Activated T-cell treated with anti-CD3 and anti-CD28 coated beads, Interleukin-2, amount 50 U/mL, for 4 hours (primary cell): ENCODE data around the gene NAA80. TPM values are rescaled to one million over a fixed set of nuclear protein-coding genes. Genes with fewer than 3 reads are reported as not detected.

Experiments used
- ATAC-seq, 2 donors: fragments of 200-7000 bp; cut with Tn5 transposase; one replicate each; pipeline ENCODE4 v1.10.0; 2021
- DNase-seq: peaks from one replicate; pipeline ENCODE4 v3.0.0-alpha.2; 2020
- H3K27me3 Mint-ChIP-seq: one replicate; pipeline ENCODE4 v1.8.0; 2021; ENCODE audit warnings: low read depth, mixed read lengths
- H3K36me3 Mint-ChIP-seq: one replicate; pipeline ENCODE4 v1.8.0; 2022; ENCODE audit warnings: mixed read lengths; ENCODE audit not compliant: insufficient read depth
- H3K4me1 Mint-ChIP-seq: one replicate; pipeline ENCODE4 v1.8.0; 2021; ENCODE audit warnings: low read depth, mixed read lengths
- H3K4me3 Mint-ChIP-seq: one replicate; pipeline ENCODE4 v1.8.0; 2021; ENCODE audit warnings: mild to moderate bottlenecking, moderate library complexity, mixed read lengths
- H3K9me3 Mint-ChIP-seq: one replicate; pipeline ENCODE4 v1.8.0; 2021; ENCODE audit warnings: mixed read lengths
- total RNA-seq, 3 donors: library from RNA; stranded (reverse); gene quantifications; one replicate each; pipeline ENCODE4 v1.2.1, GENCODE V29; 2021

Gene NAA80, protein sequence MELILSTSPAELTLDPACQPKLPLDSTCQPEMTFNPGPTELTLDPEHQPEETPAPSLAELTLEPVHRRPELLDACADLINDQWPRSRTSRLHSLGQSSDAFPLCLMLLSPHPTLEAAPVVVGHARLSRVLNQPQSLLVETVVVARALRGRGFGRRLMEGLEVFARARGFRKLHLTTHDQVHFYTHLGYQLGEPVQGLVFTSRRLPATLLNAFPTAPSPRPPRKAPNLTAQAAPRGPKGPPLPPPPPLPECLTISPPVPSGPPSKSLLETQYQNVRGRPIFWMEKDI
- total RNA-seq, result 10 to 100 TPM; 17.5 to 21.7 (median 21.1) TPM

DNA sequence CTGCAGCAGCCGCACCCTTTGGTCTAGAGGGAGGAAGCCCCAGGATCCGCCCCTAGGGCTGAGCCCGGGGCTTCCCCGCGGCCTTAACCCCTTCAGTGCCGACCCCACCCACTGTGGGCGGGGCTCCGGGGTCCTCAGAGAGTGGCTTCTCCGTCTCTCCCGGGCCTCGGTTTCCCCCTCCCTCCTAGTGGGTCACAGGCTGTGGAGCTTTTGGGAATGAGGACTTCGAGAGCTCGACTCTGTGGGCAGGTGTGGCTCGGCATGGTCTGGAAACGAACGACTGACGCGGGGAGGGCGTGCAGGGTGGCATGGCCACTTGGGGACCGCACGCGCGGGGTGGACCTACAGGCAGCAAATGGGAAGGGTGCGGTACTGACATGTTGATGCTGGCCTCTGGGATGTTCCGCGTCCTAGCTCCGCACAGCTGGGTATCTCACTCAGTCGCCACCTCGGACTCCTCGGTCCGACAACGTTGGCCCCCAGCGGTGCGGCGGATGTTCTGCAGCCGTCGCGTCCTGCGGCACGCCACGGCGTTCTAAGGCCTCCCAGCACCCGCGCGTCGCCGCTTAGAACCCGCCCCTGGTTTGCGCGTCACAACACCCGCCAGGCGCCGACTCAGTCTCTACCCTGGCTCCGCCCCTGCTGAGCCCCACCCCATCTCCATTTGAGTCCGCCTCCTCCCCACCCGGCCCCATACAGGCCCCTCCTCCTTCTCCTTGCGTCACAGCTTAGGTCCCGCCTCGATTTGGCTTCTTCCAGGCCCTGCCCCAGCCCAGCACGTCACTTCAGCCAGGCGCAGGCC lies at the start of gene NAA80, which contains the start of gene HYAL3:
NAA80 (minus strand) TSS at position 570 of the 802 bp plus-strand sequence. CDS start 1,942 bp downstream, outside the sequence.
HYAL3 (minus strand) TSS at position 570 of the 802 bp plus-strand sequence. CDS start 3,803 bp downstream, outside the sequence.
- Mint-ChIP-seq H3K27me3 (no peaks in the 10 kb centered on the region), H3K4me1 (peaks cover 21% of the 10 kb centered on the region), H3K9me3 (no peaks in the 10 kb centered on the region), H3K4me3 (peak within 1 kb of the TSS; percentile 91), H3K36me3 (no peaks in the 10 kb centered on the region)
- ATAC-seq (peak; percentile 88 to 91), DNase-seq (peak; percentile 99)

DNA sequence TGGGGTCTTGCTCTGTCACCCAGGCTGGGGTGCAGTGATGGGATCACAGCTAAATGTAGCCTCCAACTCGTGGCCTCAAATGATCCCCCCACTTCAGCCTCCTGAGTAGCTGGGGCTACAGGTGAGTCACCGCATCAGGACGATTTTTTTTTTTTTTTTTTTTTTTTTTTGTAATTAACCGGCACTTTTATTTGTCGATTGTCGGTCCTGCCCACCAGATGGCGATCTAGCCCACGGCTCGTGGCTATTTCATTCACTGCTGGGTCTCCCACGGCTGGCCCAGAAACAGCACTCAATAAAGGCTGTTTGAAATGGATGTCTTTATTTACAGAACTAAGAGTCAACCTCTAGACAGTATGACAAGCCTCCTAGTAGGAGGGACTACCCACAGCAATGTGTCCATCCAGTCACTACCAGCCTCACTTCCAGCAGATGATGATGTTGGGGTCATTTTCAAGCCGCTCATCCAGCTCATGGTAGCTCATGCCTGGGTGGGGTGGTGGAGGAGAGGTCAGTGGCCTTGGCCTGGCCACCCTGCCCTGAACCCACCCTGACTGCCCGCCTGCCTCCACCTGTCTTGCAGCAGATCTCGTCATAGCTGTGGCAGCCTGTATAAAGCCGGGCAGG lies 48.1 kb upstream of the NAA80 start:
- H3K27me3 Mint-ChIP-seq, result no peaks in the 10 kb centered on the region
- DNase-seq (peak; percentile 72), ATAC-seq (no peak)
- H3K4me1 Mint-ChIP-seq, result peaks cover 54% of the 10 kb centered on the region
- H3K9me3 Mint-ChIP-seq, result no peaks in the 10 kb centered on the region
- no peak overlapping the region for H3K4me3 Mint-ChIP-seq
- peaks cover 18% of the 10 kb centered on the region for H3K36me3 Mint-ChIP-seq

DNA sequence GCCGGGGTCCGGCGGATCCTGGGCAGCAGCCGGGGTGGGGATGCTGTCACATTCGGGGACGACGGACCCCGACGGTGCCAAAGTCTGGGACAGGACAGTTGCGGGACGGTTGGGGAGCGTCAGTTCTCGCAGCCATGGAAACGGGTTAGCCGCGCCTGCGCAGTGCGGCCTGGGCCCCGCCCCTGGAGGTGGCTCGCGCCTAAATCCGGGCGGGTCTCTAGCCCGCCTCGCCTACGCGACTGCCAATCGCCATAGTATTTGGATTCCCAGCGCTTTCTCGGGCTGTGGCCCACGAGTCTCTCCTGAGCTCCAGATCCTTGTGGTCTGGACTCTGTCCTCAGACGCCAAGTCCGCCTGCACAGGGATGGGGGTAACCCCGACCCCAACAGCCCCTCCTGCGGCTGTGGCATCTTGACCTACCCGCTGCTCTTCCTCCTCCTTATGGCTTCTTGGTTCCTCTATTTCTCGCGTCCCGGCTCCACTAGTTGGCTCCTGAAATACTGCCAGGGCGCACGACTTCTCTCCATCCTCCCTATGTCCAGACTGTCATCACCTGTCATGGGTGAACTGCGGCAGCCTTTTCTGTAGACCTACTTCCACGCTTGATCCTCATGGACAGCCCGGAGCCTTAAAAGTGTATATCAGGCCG lies 46.5 kb upstream of the NAA80 start, which contains the start of gene ZMYND10:
ZMYND10 (minus strand) TSS at position 147 of the 649 bp plus-strand sequence. CDS start 153 bp downstream, outside the sequence.
- peak; percentile 66 for DNase-seq
- peak; percentile 22 to 31 for ATAC-seq
- H3K4me1 Mint-ChIP-seq, result peaks cover 52% of the 10 kb centered on the region
- H3K27me3 Mint-ChIP-seq, result no peaks in the 10 kb centered on the region
- H3K4me3 Mint-ChIP-seq, result peak within 1 kb of the TSS; percentile 40
- H3K9me3 Mint-ChIP-seq, result no peaks in the 10 kb centered on the region
- peaks cover 17% of the 10 kb centered on the region for H3K36me3 Mint-ChIP-seq

DNA sequence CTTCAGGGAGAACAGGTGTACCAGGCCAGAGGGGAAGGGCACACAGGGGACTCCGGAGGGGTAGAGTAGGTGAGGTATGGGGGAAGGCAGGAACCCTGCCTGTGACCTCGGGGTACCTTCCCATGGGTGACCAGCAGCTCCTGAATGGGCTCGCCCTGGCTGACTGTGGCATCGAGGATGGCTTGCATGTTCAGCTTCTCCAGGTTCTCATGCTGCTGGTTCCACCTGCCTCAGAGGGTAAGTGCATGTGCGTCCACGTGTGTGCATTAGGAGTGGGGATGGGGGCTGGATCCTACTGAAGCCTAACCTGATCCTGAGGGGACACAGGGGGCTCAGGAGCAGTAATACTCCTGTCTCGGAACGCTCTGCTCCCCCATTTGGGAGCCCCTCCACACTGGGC lies 45.8 kb upstream of the NAA80 start:
- Mint-ChIP-seq H3K4me1 (peaks cover 47% of the 10 kb centered on the region), H3K27me3 (no peaks in the 10 kb centered on the region), H3K9me3 (no peaks in the 10 kb centered on the region), H3K4me3 (no peak overlapping the region), H3K36me3 (peaks cover 14% of the 10 kb centered on the region)
- DNase-seq, result no peak
- no peak for ATAC-seq

DNA sequence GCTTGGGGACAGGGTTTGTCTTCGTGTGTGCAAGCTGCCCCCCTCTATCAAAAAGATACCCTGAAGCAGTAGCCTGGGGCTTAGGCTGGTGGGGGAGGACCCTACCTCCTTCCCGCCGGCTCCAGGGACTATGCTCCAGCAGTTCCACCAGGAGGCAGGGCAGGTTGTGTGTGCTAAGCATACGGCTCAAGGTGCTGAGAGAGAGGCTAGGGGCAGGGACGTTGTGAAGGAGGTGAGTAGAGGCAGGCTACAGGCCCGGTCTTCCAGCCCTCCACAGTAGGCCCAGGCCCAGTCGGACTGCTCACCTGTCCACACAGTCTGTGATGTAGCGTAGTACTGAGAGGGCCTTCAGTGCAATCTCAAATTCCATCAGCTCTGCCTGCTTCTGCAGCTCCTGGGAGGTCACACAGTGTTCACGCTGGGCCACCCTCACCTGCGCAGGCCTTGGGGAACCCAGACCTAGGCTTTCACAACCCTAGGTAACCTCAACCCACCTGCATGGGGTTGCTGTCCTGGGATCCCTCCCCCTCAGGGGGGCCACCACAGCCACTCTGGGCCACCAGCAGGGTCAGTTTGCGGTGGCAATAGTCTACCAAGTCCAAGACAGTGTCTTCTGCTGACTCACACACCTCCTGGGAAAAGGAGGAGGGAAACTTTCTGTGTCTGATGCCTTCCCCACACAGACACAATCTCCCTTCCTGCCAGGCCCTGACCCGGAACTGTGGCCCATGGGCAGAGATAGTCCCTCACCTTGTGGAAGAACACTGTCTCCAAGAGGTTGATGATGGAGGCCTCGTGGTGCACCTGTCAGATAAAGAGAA lies 43.8 kb upstream of the NAA80 start:
- Mint-ChIP-seq H3K4me1 (peaks cover 46% of the 10 kb centered on the region), H3K36me3 (peaks cover 7% of the 10 kb centered on the region), H3K27me3 (no peaks in the 10 kb centered on the region), H3K9me3 (no peaks in the 10 kb centered on the region), H3K4me3 (no peak overlapping the region)
- DNase-seq, result no peak
- ATAC-seq, result no peak

DNA sequence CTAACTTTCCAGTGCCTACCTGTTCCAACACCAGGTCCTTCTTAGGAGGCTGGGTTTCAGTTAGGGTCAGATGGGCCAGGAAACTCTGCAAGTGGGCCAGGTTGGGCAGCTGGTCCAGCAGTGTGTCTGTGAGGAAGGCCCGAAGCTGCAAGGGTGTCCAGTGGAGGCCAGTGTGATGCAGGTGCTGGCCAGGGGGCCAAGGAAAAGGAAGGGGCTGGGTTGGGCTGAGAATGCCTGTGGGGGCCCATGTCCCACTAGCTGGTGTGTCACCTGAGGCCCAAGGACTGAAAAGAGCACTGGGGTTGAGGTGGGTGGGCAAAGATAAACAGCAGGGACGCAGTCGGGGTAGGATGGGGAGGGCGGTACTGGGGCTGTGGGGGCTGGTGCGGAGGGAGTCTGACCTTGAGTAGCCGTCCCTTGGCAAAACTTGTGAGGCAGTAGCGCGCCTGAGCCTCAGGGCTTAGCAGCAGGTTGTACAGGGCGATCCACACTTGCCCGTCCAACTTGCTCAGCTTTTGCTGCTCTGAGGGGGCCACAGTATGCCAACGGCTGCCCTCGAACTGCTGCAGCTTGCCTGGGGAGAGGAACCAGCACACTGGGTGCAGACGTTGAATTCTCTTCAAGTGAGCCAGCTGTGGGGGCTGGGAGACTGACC lies 42.9 kb upstream of the NAA80 start:
- Mint-ChIP-seq H3K4me1 (peaks cover 41% of the 10 kb centered on the region), H3K9me3 (no peaks in the 10 kb centered on the region), H3K27me3 (no peaks in the 10 kb centered on the region), H3K4me3 (no peak overlapping the region), H3K36me3 (no peaks in the 10 kb centered on the region)
- DNase-seq, result no peak
- ATAC-seq, result no peak

DNA sequence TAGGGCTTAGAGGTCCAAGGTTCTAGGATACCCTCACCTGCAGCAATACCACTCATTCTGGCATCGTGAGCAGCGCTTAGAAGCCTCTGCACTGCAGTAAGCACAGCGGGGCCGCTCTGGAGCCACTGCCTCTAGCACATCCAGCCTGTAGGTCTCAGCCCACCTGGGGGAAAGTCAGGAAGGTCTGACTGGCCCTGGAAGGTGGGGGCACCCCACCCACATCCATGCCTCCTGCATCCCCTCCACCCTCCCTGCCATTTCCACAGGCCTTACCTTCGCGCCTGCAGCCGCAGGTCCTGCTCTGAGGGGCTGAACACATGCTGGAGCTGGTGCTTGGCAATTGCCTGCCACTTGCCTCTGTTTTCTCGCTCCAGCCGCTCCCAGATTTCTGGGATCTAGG lies 42.3 kb upstream of the NAA80 start:
- H3K4me1 Mint-ChIP-seq, result peaks cover 41% of the 10 kb centered on the region
- peaks cover 2% of the 10 kb centered on the region for H3K36me3 Mint-ChIP-seq
- DNase-seq (no peak), ATAC-seq (no peak)
- no peaks in the 10 kb centered on the region for H3K9me3 Mint-ChIP-seq
- peak overlapping the region; percentile 96 for H3K4me3 Mint-ChIP-seq
- no peaks in the 10 kb centered on the region for H3K27me3 Mint-ChIP-seq

DNA sequence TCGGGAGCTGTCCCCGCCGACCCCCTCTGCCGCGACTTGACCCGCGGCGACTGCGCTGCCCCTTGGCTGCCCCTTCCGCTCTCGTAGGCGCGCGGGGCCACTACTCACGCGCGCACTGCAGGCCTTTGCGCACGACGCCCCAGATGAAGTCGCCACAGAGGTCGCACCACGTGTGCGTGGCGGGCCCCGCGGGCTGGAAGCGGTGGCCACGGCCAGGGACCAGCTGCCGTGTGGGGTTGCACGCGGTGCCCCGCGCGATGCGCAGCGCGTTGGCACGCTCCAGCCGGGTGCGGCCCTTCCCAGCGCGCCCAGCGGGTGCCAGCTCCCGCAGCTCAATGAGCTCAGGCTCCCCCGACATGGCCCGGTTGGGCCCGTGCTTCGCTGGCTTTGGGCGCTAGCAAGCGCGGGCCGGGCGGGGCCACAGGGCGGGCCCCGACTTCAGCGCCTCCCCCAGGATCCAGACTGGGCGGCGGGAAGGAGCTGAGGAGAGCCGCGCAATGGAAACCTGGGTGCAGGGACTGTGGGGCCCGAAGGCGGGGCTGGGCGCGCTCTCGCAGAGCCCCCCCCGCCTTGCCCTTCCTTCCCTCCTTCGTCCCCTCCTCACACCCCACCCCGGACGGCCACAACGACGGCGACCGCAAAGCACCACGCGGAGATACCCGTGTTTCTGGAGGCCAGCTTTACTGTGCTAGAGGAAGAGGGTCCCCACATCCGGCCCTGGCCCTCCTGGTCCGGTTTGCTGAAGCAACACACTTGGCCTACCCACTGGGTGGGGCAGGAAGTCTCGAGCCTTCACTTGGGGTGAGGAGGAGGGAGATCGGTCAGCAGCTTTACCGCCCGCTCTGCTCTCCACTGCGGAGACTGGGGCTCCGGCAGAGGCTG lies 41.5 kb upstream of the NAA80 start, which contains the start of gene RASSF1:
RASSF1 (minus strand) TSS at position 389 of the 882 bp plus-strand sequence; CDS start at position 358, 31 bp downstream.
- peaks cover 42% of the 10 kb centered on the region for H3K4me1 Mint-ChIP-seq
- DNase-seq (peak; percentile 44), ATAC-seq (peak; percentile 19 to 24)
- peak within 1 kb of the TSS; percentile 96 for H3K4me3 Mint-ChIP-seq
- peaks cover 2% of the 10 kb centered on the region for H3K36me3 Mint-ChIP-seq
- no peaks in the 10 kb centered on the region for H3K27me3 Mint-ChIP-seq
- H3K9me3 Mint-ChIP-seq, result no peaks in the 10 kb centered on the region

DNA sequence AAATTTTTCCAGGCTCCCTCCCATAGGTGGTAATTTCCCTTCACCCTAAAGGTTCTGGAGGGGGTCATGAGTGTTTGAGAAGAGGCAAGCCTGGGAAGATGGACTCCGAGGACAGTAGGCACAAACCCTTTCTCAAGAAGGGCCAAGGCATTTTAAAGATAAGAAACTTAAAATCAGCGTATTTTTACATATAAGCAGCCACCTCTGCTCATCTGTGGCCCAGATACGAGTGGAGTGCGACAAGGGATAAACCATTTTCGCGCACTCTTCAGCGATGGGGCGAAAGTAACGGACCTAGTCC lies 40.9 kb upstream of the NAA80 start:
- Mint-ChIP-seq H3K36me3 (peaks cover 4% of the 10 kb centered on the region), H3K9me3 (no peaks in the 10 kb centered on the region), H3K4me1 (peaks cover 43% of the 10 kb centered on the region), H3K4me3 (peak overlapping the region; percentile 96), H3K27me3 (no peaks in the 10 kb centered on the region)
- DNase-seq (no peak), ATAC-seq (no peak)

DNA sequence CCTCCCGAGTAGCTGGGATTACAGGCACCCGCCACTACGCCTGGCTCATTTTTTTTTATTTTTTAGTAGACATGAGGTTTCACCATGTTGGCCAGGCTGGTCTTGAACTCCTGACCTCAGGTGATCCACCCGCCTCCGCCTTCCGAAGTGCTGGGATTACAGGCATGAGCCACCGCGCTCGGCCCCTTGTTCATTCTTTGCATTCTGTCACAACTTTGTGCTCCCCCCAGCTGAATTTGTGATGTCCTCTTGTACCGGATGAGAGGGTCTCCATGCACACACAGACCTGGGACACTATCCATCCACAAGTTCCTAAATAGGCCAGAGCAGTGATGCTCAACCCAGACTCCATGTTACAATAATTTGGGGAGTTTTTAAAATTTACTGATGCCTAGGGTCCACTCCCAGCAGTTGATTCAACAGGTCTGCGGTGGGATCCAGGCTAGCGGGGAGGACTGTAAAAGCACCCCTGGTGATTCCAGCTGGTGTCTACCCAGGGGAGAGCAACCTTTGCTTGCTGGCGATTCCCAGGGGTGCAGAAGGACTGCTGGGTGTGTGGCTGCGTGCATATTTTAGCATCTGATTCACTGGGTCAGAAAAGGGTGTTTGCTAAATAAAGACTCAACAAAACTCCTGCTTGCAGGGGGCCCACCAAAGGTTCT lies 40.4 kb upstream of the NAA80 start:
- ATAC-seq (no peak), DNase-seq (no peak)
- Mint-ChIP-seq H3K4me1 (peaks cover 46% of the 10 kb centered on the region), H3K36me3 (peaks cover 4% of the 10 kb centered on the region), H3K9me3 (no peaks in the 10 kb centered on the region), H3K27me3 (no peaks in the 10 kb centered on the region), H3K4me3 (peak overlapping the region; percentile 96)

DNA sequence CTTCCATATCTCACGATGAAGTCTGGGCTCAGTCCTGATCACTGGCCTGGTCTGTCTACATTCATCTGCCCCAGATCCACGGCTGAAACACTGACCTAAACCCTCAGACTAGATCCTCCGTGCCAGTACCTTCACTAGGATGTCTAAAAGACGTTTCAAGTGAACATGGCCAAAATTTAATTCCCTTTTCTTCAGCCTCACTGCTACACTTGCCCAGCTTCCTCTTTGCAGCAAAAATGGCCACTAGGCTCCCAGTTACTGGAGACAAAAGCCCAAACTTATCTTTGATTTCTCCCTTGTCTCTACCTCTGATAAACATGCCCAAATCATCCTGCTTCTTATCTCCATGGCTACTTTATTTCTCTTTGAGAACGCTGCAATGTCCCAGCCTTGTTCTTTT lies 39.8 kb upstream of the NAA80 start:
- no peak for ATAC-seq
- H3K9me3 Mint-ChIP-seq, result no peaks in the 10 kb centered on the region
- peaks cover 7% of the 10 kb centered on the region for H3K36me3 Mint-ChIP-seq
- H3K27me3 Mint-ChIP-seq, result no peaks in the 10 kb centered on the region
- no peak for DNase-seq
- H3K4me1 Mint-ChIP-seq, result peaks cover 52% of the 10 kb centered on the region
- H3K4me3 Mint-ChIP-seq, result peak overlapping the region; percentile 96
